Endothelial cell of umbilical vein (primary cell): ENCODE results near the gene OLA1. TPM values are rescaled to one million over a fixed set of nuclear protein-coding genes. Genes with fewer than 3 reads are reported as not detected.

Experiments
- BruUV-seq: library from RNA; stranded (reverse); fragments of 400-500 nt; replicated peaks from 2 replicates; lab custom pipeline; 2021; lab: Mats Ljungman, UMichigan
- CTCF ChIA-PET: fragments of 300-600, 350-600 bp; sonication (Branson Sonifier 250); formaldehyde crosslinking; loops from one replicate; lab custom pipeline; 2021; ENCODE audit warnings: antibody characterized with exemption, inconsistent platforms; lab: Charles Lee
- POLR2A ChIA-PET: fragments of 300-600, 350-600 bp; sonication (Branson Sonifier 250); formaldehyde crosslinking; loops from one replicate; lab custom pipeline; 2021; ENCODE audit warnings: antibody characterized with exemption, inconsistent platforms; lab: Charles Lee
- DNase-seq: peaks from one replicate; pipeline ENCODE4 v3.0.0-alpha.2; 2011; ENCODE audit warnings: low read depth, low spot score
- FAIRE-seq: peaks from 2 replicates; lab custom pipeline; 2011; peaks lifted over from hg19 to GRCh38; lab: Jason Lieb, UNC
- H2AFZ ChIP-seq: 2 replicates; pipeline ENCODE4 v1.6.0; 2012; ENCODE audit warnings: low read depth, low read length, control low read depth, inconsistent platforms
- H3K27ac ChIP-seq: 2 replicates; pipeline ENCODE4 v1.5.1; 2011; ENCODE audit warnings: low read depth, mild to moderate bottlenecking, control low read depth, low read length, moderate library complexity; ENCODE audit not compliant: insufficient read depth
- H3K27me3 ChIP-seq, 2 experiments: 2 replicates each; pipeline versions ENCODE4 v1.6.0 to v1.6.1; 2011; ENCODE audit warnings: low read length in 2 of 2, mixed read lengths in 1 of 2; ENCODE audit not compliant: control insufficient read depth in 2 of 2, insufficient read depth in 2 of 2
- H3K36me3 ChIP-seq, 2 experiments: 2 replicates in 1 of 2; 3 replicates in 1 of 2; pipeline ENCODE4 v1.5.1; 2011; ENCODE audit warnings: low read length in 2 of 2, mild to moderate bottlenecking in 1 of 2, moderate library complexity in 1 of 2; ENCODE audit not compliant: control insufficient read depth in 2 of 2, insufficient read depth in 2 of 2; ENCODE audit errors: extremely low read depth in 1 of 2
- H3K4me1 ChIP-seq: 3 replicates; pipeline ENCODE4 v1.5.1; 2011; ENCODE audit warnings: mild to moderate bottlenecking, low read length; ENCODE audit not compliant: control insufficient read depth, insufficient read depth; ENCODE audit errors: extremely low read depth
- H3K4me2 ChIP-seq: 2 replicates; pipeline ENCODE4 v1.6.1; 2011; ENCODE audit warnings: low read length, control low read depth, mixed read lengths; ENCODE audit not compliant: insufficient read depth
- H3K4me3 ChIP-seq, 3 experiments: fragments of 200-600 bp in 1 of 3; sonication (generic), shearing (Covaris generic) in 1 of 3; replicated peaks in 1 of 3; 2 replicates each; pipeline ENCODE4 v1.5.1; 2011 to 2016; ENCODE audit warnings: control low read depth in 3 of 3, low read length in 3 of 3, mild to moderate bottlenecking in 2 of 3, inconsistent platforms in 1 of 3, low read depth in 1 of 3, moderate library complexity in 1 of 3; ENCODE audit not compliant: insufficient read depth in 1 of 3
- H3K79me2 ChIP-seq: 2 replicates; pipeline ENCODE4 v1.6.0; 2012; ENCODE audit warnings: low read length, inconsistent platforms; ENCODE audit not compliant: control insufficient read depth, insufficient read depth
- H3K9ac ChIP-seq: replicated peaks from 2 replicates; pipeline ENCODE3; 2011; ENCODE audit warnings: low read length, control low read depth; ENCODE audit not compliant: insufficient read depth; ENCODE audit errors: extremely low read depth
- H3K9me1 ChIP-seq: replicated peaks from 3 replicates; pipeline ENCODE4 v1.6.0; 2011; ENCODE audit warnings: mild to moderate bottlenecking, low read length; ENCODE audit not compliant: control insufficient read depth, insufficient read depth; ENCODE audit errors: extremely low read depth
- H3K9me3 ChIP-seq: replicated peaks from 2 replicates; pipeline ENCODE4 v1.5.1; 2012; ENCODE audit warnings: low read length, inconsistent platforms; ENCODE audit not compliant: control insufficient read depth, insufficient read depth
- H4K20me1 ChIP-seq: replicated peaks from 2 replicates; pipeline ENCODE3; 2011; ENCODE audit warnings: mild to moderate bottlenecking, low read length; ENCODE audit not compliant: control insufficient read depth, insufficient read depth; ENCODE audit errors: extremely low read depth
- EZH2 ChIP-seq: IDR thresholded peaks from 2 replicates; pipeline ENCODE4 v1.6.1; 2012; ENCODE audit warnings: borderline replicate concordance, low read depth, mild to moderate bottlenecking, moderate library complexity, low read length, inconsistent platforms; ENCODE audit not compliant: severe bottlenecking
- FOS ChIP-seq: IDR thresholded peaks from 2 replicates; pipeline ENCODE4 v1.6.1; 2011; ENCODE audit warnings: mild to moderate bottlenecking, low read length, moderate library complexity, borderline replicate concordance; ENCODE audit not compliant: insufficient read depth
- GATA2 ChIP-seq: IDR thresholded peaks from 2 replicates; pipeline ENCODE4 v1.7.0; 2011; ENCODE audit warnings: low read depth, mild to moderate bottlenecking, moderate library complexity, mixed read lengths, low read length; ENCODE audit not compliant: insufficient read length, insufficient read depth
- JUN ChIP-seq: IDR thresholded peaks from 2 replicates; pipeline ENCODE4 v1.6.1; 2011; ENCODE audit warnings: borderline replicate concordance, low read depth; ENCODE audit not compliant: insufficient read length, insufficient read depth
- MYC ChIP-seq: IDR thresholded peaks from one replicate; pipeline ENCODE4 v1.6.1; 2011; ENCODE audit warnings: mild to moderate bottlenecking, low read depth, low read length
- POLR2A ChIP-seq: IDR thresholded peaks from 2 replicates; pipeline ENCODE4 v1.6.1; 2012; ENCODE audit warnings: low read depth, mild to moderate bottlenecking, control low read depth, low read length
- POLR2AphosphoS5 ChIP-seq: IDR thresholded peaks from 2 replicates; pipeline ENCODE4 v1.6.1; 2012; ENCODE audit warnings: low read depth, mild to moderate bottlenecking, control low read depth, low read length, moderate library complexity; ENCODE audit not compliant: insufficient read depth
- dilution Hi-C: fragments of 300-500 bp; cut with MboI; formaldehyde crosslinking; loops from one replicate; pipeline ENCODE4 v1.15.0; 2019; ENCODE audit warnings: low sequenced_read_pairs; ENCODE audit not compliant: extremely low pct_ligation_motif_present
- intact Hi-C: fragments of 100-400 bp; cut with micrococcal nuclease; formaldehyde crosslinking; loops from one replicate; pipeline ENCODE4 v1.10.0; 2022
- polyA plus RNA-seq, 4 experiments: library from polyadenylated mRNA; depleted of rRNA in 3 of 4; stranded (reverse) in 3 of 4; unstranded in 1 of 4; fragments of >200 nt; gene quantifications; 2 replicates each; pipeline versions ENCODE4 v1.2.1 to v1.2.3, GENCODE V29; 2011 to 2012; ENCODE audit warnings: missing spikeins in 1 of 4
- total RNA-seq: library from RNA; stranded (reverse); gene quantifications from 2 replicates; pipeline ENCODE4 v1.2.3, GENCODE V29; 2021
- TF ChIP-seq, protein P1 (sequence below), 2 donors: IDR thresholded peaks; 1 replicate in 1 of 2; 2 replicates in 1 of 2; pipeline ENCODE4 v1.5.1; 2011; ENCODE audit warnings: low read length in 2 of 2, mild to moderate bottlenecking in 2 of 2, moderate library complexity in 2 of 2, control low read depth in 1 of 2, inconsistent platforms in 1 of 2, low read depth in 1 of 2; ENCODE audit not compliant: insufficient read depth in 1 of 2; ENCODE audit errors: extremely low read depth in 1 of 2
- TF ChIP-seq, protein P2 (sequence below): IDR thresholded peaks from 2 replicates; pipeline ENCODE4 v1.6.1; 2011; ENCODE audit not compliant: insufficient read depth, insufficient read length

Gene OLA1
- total and polyA plus RNA-seq, 2 donors (not counting 3 experiments of a cell fraction or from before 2014, with no cell fraction given) = 30.6 to 93.9 TPM

DNA sequence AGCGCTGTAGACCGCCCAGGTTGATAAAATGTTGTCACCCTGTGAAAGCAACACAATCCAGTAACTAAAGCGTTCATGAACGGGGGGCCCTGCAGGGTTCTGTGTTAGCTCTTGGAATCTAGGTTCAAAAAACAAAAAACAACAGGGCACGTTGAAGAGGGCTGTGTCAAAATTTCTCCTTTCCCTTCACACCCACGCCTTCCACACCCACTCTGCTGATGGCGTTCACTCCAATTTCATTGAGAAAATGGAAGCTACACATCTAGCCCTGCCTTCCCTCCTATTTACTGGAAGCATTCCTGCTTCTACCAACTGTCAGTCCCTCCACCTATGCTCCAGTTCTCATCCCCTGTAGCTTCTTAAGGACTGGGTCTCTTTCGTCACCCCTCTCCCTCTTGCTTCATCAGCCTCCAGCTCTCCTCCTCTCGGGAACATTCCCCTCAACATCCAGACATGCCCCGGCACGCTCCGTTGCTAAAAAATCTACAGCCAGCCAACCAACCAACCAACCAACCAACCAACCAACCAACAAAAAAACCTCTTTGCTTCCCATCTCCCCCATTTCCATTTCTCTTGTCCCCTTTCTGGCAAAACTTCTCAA is 184.7 kb downstream of the OLA1 start:
- POLR2A ChIA-PET = no interaction called here
- Histone ChIP-seq H3K27ac (no peak overlapping the region), H3K4me1 (peaks cover 10% of the 10 kb centered on the region), H3K27me3 (peaks cover 0 to 2% of the 10 kb centered on the region in 2 experiments), H3K4me3 (no peak overlapping the region), H3K9me3 (no peaks in the 10 kb centered on the region), H3K4me2 (no peak overlapping the region), H3K9ac (no peak overlapping the region), H2AFZ (no peak overlapping the region), H3K9me1 (no peaks in the 10 kb centered on the region), H3K36me3 (no peaks in the 10 kb centered on the region), H3K79me2 (no peaks in the 10 kb centered on the region), H4K20me1 (no peaks in the 10 kb centered on the region)
- no peak for TF ChIP-seq POLR2AphosphoS5
- TF ChIP-seq, protein P1, sequence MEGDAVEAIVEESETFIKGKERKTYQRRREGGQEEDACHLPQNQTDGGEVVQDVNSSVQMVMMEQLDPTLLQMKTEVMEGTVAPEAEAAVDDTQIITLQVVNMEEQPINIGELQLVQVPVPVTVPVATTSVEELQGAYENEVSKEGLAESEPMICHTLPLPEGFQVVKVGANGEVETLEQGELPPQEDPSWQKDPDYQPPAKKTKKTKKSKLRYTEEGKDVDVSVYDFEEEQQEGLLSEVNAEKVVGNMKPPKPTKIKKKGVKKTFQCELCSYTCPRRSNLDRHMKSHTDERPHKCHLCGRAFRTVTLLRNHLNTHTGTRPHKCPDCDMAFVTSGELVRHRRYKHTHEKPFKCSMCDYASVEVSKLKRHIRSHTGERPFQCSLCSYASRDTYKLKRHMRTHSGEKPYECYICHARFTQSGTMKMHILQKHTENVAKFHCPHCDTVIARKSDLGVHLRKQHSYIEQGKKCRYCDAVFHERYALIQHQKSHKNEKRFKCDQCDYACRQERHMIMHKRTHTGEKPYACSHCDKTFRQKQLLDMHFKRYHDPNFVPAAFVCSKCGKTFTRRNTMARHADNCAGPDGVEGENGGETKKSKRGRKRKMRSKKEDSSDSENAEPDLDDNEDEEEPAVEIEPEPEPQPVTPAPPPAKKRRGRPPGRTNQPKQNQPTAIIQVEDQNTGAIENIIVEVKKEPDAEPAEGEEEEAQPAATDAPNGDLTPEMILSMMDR (IDR thresholded peaks at IDR 0.05; ENCODE audit: extremely low read depth in 1 of 2, insufficient read depth in 1 of 2, low read depth in 1 of 2, low read length in 2 of 2) = no peak
- TF ChIP-seq POLR2A = no peak
- no peak for TF ChIP-seq GATA2
- no peak for TF ChIP-seq JUN
- TF ChIP-seq FOS = no peak
- TF ChIP-seq, protein P2, sequence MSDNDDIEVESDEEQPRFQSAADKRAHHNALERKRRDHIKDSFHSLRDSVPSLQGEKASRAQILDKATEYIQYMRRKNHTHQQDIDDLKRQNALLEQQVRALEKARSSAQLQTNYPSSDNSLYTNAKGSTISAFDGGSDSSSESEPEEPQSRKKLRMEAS = no peak
- TF ChIP-seq EZH2 = no peak
- no peak for TF ChIP-seq MYC
- CTCF ChIA-PET = interaction anchor here (0.9 to 1.0 kb wide), 2 partner anchors 15 to 179 kb away, joined by 3 to 4 read pairs; no protein-coding TSS in a partner anchor
- intact Hi-C loops = no loop called here
- dilution Hi-C loops = no loop called here
- DNase-seq (no peak), FAIRE-seq (no peak)
- no TSS peak for BruUV-seq
